Measurements from ENCODE around the gene B2M. TPM values are rescaled to one million over a fixed set of nuclear protein-coding genes. Genes with fewer than 3 reads are reported as not detected.

The B2M gene
- total and polyA plus RNA-seq, 10 of the 15 experiments (the other 5 are each of a cell fraction or from before 2014, with no cell fraction given) = 2,901 to 22,794 (median 8,374) TPM

DNA sequence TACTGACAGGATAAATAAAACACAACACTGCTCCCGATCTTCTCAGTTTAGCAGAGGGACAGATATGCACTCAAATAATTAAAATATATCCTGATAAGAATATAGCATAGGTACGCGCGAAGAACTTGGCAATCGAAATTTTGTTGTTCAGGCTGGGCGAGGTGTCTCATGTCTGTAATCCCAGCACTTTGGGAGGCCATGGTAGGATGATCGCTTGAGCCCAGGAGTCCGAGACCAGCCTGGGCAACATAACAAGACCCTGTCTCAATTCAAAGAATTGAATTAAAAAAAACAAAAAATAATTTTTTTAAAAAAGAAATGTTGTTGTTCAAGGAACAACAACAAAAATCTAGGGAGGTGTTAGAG, 7.6 kb downstream of the B2M start (continued):
- TF ChIP-seq TARDBP (IDR thresholded peaks at IDR 0.05; ENCODE audit: borderline replicate concordance) = no peak

DNA sequence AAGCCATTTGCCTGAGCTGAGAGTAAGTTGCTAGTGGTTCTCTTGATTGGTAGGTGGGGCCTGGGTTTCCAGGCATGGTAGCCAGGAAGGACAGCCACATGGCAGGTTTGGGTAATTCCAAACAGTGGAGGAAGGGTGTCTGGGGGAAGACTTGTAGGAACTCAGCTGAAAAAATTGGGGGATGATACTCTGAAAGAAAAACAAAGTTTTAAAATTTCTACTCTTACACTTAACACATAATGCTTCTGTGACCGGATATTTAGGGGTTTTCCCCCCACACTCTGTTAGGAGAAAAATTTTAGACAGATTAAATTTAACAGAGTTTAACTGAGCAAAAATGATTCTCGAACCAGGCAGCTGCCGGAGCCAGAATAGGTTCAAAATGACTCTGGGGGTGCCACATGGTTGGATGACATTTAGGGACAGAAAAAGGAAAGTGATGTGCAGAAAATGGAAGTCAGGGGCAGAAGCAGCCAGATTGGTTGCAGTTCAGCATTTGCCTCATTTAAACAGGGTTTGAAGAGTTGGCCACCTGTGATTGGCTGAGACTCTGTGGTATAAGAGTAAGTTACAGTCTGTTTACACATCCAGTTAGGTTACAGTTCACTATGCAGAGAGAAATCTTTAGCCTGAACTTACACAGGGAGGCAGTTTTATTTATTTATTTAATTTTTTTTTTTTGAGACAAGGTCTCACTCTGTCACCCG, 8.1 kb downstream of the B2M start:
- H4K20me1 ChIP-seq (ENCODE audit: control insufficient read depth, insufficient read depth) = peaks cover 21% of the 10 kb centered on the region
- H3K9ac ChIP-seq (ENCODE audit: control insufficient read depth, insufficient read depth, low read length) = peak overlapping the region; percentile 59; the same call in 1 of the 2 replicates
- H3K4me1 ChIP-seq (ENCODE audit: control insufficient read depth, insufficient read depth, low read length) = peaks cover 79% of the 10 kb centered on the region
- H3K27me3 ChIP-seq (replicated peaks in 1 of 2; ENCODE audit: control insufficient read depth in 2 of 2, insufficient read depth in 2 of 2, low read length in 1 of 2) = no peaks in the 10 kb centered on the region
- in situ Hi-C loops (cut with MboI) = no loop called here
- intact Hi-C loops (cut with micrococcal nuclease; ENCODE audit: unreplicated experiment) = no loop called here
- peak; percentile 41 for FAIRE-seq
- H3K9me3 ChIP-seq (replicated peaks; ENCODE audit: control insufficient read depth, insufficient read depth, low read length) = no peaks in the 10 kb centered on the region
- H3K4me3 ChIP-seq = no peak overlapping the region
- H3K36me3 ChIP-seq (ENCODE audit: control insufficient read depth in 2 of 2, insufficient read depth in 2 of 2, low read length in 1 of 2) = peaks cover 19 to 43% of the 10 kb centered on the region in 2 experiments
- ChIA-PET CTCF (interaction anchor here (3.5 to 14.3 kb wide), 4 partner anchors 8 to 53 kb away, joined by 29 to 278 read pairs (median 178); partner anchors contain the start of genes SPG11 and TRIM69), SMC1A (ENCODE audit: uncharacterized antibody, unreplicated experiment) (interaction anchor here (0.9 to 19.0 kb wide), 4 partner anchors 9 to 120 kb away, joined by 3 to 637 read pairs (median 47); partner anchors contain the start of genes PATL2, SPG11 and TRIM69), POLR2A (interaction anchor here (0.8 to 24.8 kb wide), 4 partner anchors 8 to 54 kb away, joined by 3 to 718 read pairs (median 167); partner anchors contain the start of genes B2M, PATL2, SPG11 and TRIM69), RAD21 (ENCODE audit: unreplicated experiment) (interaction anchor here (1.1 to 19.7 kb wide), 4 partner anchors 5 to 56 kb away, joined by 6 to 653 read pairs (median 332); partner anchors contain the start of genes B2M, PATL2, SPG11 and TRIM69)
- no peak overlapping the region for H2AFZ ChIP-seq (ENCODE audit: control insufficient read depth, low read depth, low read length)
- peak; percentile 62 for ATAC-seq
- H3K79me2 ChIP-seq (ENCODE audit: control insufficient read depth, insufficient read depth, low read length) = peaks cover 61% of the 10 kb centered on the region
- 0 out of 2 replicates have a peak overlapping the region, but pooled peaks have one; percentile 26 for H3K4me2 ChIP-seq (ENCODE audit: control insufficient read depth, insufficient read depth)
- 1% methylated on average over 4 of the region's 4 CpGs for WGBS (ENCODE audit: insufficient coverage, insufficient replicate concordance, low lambda C conversion rate, missing lambda C conversion rate)
- no TSS peak for BruUV-seq (replicated peaks)
- H3K27ac ChIP-seq (ENCODE audit: control insufficient read depth, insufficient read depth) = peak overlapping the region; percentile 83
- DNase-seq (ENCODE audit: low read depth, low spot score) = peak; percentile 91
- TF ChIP-seq POLR2A (IDR thresholded peaks at IDR 0.05; ENCODE audit: low read depth, low read length) (peak; percentile 86), BCL11A (IDR thresholded peaks at IDR 0.05; ENCODE audit: low read depth, low read length) (peak; percentile 39; the same call in 1 of the 2 replicates), BMI1 (IDR thresholded peaks at IDR 0.05; ENCODE audit: borderline replicate concordance) (peak; percentile 67; the same call in 1 of the 2 replicates), ATF7 (IDR thresholded peaks at IDR 0.05; ENCODE audit: low read depth) (peak; percentile 42), NR2C1 (IDR thresholded peaks at IDR 0.05) (no peak), TAF1 (IDR thresholded peaks at IDR 0.05; ENCODE audit: borderline replicate concordance, low read depth, low read length) (no peak), TCF3 (IDR thresholded peaks at IDR 0.05; ENCODE audit: borderline replicate concordance, insufficient read depth, low read depth, low read length) (0 out of 2 replicates have a peak, but pooled peaks have one; percentile 42), JUNB (IDR thresholded peaks at IDR 0.05) (peak; percentile 73), BACH1 (IDR thresholded peaks at IDR 0.05; ENCODE audit: borderline replicate concordance) (peak; percentile 83), POLR2AphosphoS2 (IDR thresholded peaks at IDR 0.05; ENCODE audit: low read depth, low read length) (peak; percentile 100), EP300 (IDR thresholded peaks at IDR 0.05; ENCODE audit: borderline replicate concordance in 1 of 2, control insufficient read depth in 1 of 2, low read depth in 2 of 2, low read length in 2 of 2) (peak in 1 of 2 experiments; percentile 59; a peak in 1 of 4 replicates), TCF7 (IDR thresholded peaks at IDR 0.05; ENCODE audit: borderline replicate concordance) (no peak)
- TF ChIP-seq, protein P1, sequence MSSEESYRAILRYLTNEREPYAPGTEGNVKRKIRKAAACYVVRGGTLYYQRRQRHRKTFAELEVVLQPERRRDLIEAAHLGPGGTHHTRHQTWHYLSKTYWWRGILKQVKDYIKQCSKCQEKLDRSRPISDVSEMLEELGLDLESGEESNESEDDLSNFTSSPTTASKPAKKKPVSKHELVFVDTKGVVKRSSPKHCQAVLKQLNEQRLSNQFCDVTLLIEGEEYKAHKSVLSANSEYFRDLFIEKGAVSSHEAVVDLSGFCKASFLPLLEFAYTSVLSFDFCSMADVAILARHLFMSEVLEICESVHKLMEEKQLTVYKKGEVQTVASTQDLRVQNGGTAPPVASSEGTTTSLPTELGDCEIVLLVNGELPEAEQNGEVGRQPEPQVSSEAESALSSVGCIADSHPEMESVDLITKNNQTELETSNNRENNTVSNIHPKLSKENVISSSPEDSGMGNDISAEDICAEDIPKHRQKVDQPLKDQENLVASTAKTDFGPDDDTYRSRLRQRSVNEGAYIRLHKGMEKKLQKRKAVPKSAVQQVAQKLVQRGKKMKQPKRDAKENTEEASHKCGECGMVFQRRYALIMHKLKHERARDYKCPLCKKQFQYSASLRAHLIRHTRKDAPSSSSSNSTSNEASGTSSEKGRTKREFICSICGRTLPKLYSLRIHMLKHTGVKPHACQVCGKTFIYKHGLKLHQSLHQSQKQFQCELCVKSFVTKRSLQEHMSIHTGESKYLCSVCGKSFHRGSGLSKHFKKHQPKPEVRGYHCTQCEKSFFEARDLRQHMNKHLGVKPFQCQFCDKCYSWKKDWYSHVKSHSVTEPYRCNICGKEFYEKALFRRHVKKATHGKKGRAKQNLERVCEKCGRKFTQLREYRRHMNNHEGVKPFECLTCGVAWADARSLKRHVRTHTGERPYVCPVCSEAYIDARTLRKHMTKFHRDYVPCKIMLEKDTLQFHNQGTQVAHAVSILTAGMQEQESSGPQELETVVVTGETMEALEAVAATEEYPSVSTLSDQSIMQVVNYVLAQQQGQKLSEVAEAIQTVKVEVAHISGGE (CRISPR knock-in tag; IDR thresholded peaks at IDR 0.05) = no peak
- TF ChIP-seq, protein P2, sequence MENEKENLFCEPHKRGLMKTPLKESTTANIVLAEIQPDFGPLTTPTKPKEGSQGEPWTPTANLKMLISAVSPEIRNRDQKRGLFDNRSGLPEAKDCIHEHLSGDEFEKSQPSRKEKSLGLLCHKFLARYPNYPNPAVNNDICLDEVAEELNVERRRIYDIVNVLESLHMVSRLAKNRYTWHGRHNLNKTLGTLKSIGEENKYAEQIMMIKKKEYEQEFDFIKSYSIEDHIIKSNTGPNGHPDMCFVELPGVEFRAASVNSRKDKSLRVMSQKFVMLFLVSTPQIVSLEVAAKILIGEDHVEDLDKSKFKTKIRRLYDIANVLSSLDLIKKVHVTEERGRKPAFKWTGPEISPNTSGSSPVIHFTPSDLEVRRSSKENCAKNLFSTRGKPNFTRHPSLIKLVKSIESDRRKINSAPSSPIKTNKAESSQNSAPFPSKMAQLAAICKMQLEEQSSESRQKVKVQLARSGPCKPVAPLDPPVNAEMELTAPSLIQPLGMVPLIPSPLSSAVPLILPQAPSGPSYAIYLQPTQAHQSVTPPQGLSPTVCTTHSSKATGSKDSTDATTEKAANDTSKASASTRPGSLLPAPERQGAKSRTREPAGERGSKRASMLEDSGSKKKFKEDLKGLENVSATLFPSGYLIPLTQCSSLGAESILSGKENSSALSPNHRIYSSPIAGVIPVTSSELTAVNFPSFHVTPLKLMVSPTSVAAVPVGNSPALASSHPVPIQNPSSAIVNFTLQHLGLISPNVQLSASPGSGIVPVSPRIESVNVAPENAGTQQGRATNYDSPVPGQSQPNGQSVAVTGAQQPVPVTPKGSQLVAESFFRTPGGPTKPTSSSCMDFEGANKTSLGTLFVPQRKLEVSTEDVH (IDR thresholded peaks at IDR 0.05; ENCODE audit: low read depth, partially characterized antibody) = peak; percentile 68
